ENCODE data around the gene EMP1. TPM values are rescaled to one million over a fixed set of nuclear protein-coding genes. Genes with fewer than 3 reads are reported as not detected.
A peak's percentile ranks its signal among the peaks of the same experiment; 100 is the strongest.

The EMP1 gene
- total and polyA plus RNA-seq, 2 donors (not counting 3 experiments of a cell fraction or from before 2014, with no cell fraction given) = 265 to 528 TPM

DNA sequence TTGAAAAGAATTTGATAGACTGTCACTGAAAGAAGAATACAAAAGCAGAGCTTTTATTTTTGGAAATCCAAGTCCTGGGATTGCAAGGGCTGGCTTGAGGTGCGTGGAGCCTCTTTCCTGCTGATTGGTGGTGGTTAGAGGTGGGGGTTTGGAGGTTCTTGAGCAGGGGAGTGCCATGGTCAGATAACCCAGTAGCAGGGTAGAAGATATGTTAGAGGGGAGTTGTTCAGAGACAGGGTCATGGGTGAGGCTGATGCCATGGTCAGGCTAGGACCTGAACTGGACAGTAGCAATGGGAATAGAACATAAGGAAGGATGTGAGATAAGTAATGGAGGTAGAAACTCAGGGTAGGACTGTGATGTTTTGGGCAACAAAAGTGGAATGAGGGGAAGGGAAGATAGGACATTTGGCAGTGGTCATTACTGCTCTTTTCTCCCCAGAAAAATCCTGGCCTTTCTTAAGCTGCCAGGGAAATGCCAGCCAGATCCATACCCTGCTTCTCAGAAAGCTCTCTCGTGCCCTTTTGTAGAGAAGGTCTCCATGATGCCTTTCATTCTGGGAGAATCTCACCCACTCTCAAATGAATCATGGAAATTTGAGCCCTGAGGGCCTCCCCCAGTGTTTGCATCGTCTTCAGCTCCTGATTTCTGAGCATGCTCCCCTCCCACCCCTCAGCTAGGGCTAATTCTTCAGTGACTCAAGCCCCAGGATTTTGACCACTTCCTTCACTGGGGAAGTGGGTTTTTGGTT is 9.5 kb downstream of the EMP1 start:
- intact Hi-C loops (cut with micrococcal nuclease) = loop anchor here (1.0 to 2.0 kb wide), 6 partner anchors 10 to 290 kb away; partner anchors contain the start of genes EMP1 and HEBP1
- CTCF ChIA-PET = interaction anchor here (1.0 to 9.3 kb wide), 10 partner anchors 8 to 369 kb away, joined by 3 to 89 read pairs (median 4); partner anchors contain the start of genes EMP1 and GSG1
- TSS peak; percentile 87 for BruUV-seq (replicated peaks)
- H3K4me3 ChIP-seq (replicated peaks in 1 of 3; ENCODE audit: insufficient read depth in 1 of 3, low read depth in 1 of 3, low read length in 3 of 3) = no peak overlapping the region
- peak overlapping the region; percentile 97 for H3K27ac ChIP-seq (ENCODE audit: insufficient read depth, low read depth, low read length)
- peaks cover 5% of the 10 kb centered on the region in 2 experiments for H3K36me3 ChIP-seq (ENCODE audit: control insufficient read depth in 2 of 2, extremely low read depth in 1 of 2, insufficient read depth in 2 of 2, low read length in 2 of 2)
- POLR2A ChIA-PET = interaction anchor here (0.6 to 2.4 kb wide), 5 partner anchors 8 to 123 kb away, joined by 3 to 19 read pairs (median 4); partner anchors contain the start of gene EMP1
- DNase-seq (ENCODE audit: low read depth, low spot score) (peak; percentile 92), FAIRE-seq (no peak)
- H3K4me2 ChIP-seq (ENCODE audit: insufficient read depth, low read length) = peak overlapping the region; percentile 53
- H2AFZ ChIP-seq (ENCODE audit: low read depth, low read length) = no peak overlapping the region
- TF ChIP-seq FOS (IDR thresholded peaks at IDR 0.05; ENCODE audit: borderline replicate concordance, insufficient read depth, low read length) (peak; percentile 92), EZH2 (IDR thresholded peaks at IDR 0.05; ENCODE audit: borderline replicate concordance, low read depth, low read length, severe bottlenecking) (no peak), MYC (IDR thresholded peaks at IDR 0.05; ENCODE audit: low read depth, low read length) (no peak), POLR2A (IDR thresholded peaks at IDR 0.05; ENCODE audit: low read depth, low read length) (peak; percentile 60), JUN (IDR thresholded peaks at IDR 0.05; ENCODE audit: borderline replicate concordance, insufficient read depth, insufficient read length, low read depth) (peak; percentile 84), POLR2AphosphoS5 (IDR thresholded peaks at IDR 0.05; ENCODE audit: insufficient read depth, low read depth, low read length) (peak; percentile 81), GATA2 (IDR thresholded peaks at IDR 0.05; ENCODE audit: insufficient read depth, insufficient read length, low read depth, low read length) (no peak)
- TF ChIP-seq, protein P1, sequence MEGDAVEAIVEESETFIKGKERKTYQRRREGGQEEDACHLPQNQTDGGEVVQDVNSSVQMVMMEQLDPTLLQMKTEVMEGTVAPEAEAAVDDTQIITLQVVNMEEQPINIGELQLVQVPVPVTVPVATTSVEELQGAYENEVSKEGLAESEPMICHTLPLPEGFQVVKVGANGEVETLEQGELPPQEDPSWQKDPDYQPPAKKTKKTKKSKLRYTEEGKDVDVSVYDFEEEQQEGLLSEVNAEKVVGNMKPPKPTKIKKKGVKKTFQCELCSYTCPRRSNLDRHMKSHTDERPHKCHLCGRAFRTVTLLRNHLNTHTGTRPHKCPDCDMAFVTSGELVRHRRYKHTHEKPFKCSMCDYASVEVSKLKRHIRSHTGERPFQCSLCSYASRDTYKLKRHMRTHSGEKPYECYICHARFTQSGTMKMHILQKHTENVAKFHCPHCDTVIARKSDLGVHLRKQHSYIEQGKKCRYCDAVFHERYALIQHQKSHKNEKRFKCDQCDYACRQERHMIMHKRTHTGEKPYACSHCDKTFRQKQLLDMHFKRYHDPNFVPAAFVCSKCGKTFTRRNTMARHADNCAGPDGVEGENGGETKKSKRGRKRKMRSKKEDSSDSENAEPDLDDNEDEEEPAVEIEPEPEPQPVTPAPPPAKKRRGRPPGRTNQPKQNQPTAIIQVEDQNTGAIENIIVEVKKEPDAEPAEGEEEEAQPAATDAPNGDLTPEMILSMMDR (IDR thresholded peaks at IDR 0.05; ENCODE audit: extremely low read depth in 1 of 2, insufficient read depth in 1 of 2, low read depth in 1 of 2, low read length in 2 of 2) = no peak
- TF ChIP-seq, protein P2, sequence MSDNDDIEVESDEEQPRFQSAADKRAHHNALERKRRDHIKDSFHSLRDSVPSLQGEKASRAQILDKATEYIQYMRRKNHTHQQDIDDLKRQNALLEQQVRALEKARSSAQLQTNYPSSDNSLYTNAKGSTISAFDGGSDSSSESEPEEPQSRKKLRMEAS (IDR thresholded peaks at IDR 0.05; ENCODE audit: insufficient read depth, insufficient read length) = no peak
- H3K4me1 ChIP-seq (ENCODE audit: control insufficient read depth, extremely low read depth, insufficient read depth, low read length) = peaks cover 97% of the 10 kb centered on the region
- peak overlapping the region; percentile 74 for H3K9ac ChIP-seq (replicated peaks; ENCODE audit: extremely low read depth, insufficient read depth, low read length)
- H3K27me3 ChIP-seq (ENCODE audit: control insufficient read depth in 2 of 2, insufficient read depth in 2 of 2, low read length in 2 of 2) = no peaks in the 10 kb centered on the region
- H3K79me2 ChIP-seq (ENCODE audit: control insufficient read depth, insufficient read depth, low read length) = peaks cover 91% of the 10 kb centered on the region
- no peaks in the 10 kb centered on the region for H3K9me1 ChIP-seq (replicated peaks; ENCODE audit: control insufficient read depth, extremely low read depth, insufficient read depth, low read length)
- dilution Hi-C loops (cut with MboI; ENCODE audit: extremely low pct_ligation_motif_present, low sequenced_read_pairs) = no loop called here
- H4K20me1 ChIP-seq (replicated peaks; ENCODE audit: control insufficient read depth, extremely low read depth, insufficient read depth, low read length) = no peaks in the 10 kb centered on the region
- no peaks in the 10 kb centered on the region for H3K9me3 ChIP-seq (replicated peaks; ENCODE audit: control insufficient read depth, insufficient read depth, low read length)

All from endothelial cell of umbilical vein (primary cell).